ENCODE data around the gene SEMA5B. TPM values are rescaled to one million over a fixed set of nuclear protein-coding genes. Genes with fewer than 3 reads are reported as not detected.

SEMA5B gene
- polyA plus RNA-seq, 1 of the 3 experiments (the other 2 are of a cell fraction), result 0.43 TPM

DNA sequence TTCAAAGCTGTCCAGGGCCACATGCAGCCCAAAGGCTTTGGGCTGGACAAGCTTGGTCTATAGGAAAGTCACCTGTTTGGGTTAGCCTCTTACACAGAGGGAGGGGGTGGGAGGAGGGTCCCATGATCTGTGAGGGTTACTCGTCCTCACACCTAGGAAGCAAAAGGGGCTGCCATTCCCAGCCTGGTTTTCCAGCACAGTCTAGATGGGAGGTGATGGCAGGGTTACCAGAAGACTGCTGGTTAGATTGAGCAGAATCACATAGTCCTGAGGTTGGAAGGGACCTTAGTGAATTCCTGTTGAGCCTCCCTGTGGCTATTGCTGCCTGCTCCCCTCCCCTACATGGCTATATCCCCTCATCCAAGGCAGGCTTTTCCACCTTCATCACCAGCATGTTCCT is 101.8 kb downstream of the SEMA5B start:
- 33% methylated on average over 1 of the region's 1 CpG for WGBS (ENCODE audit: low lambda C conversion rate)
- Histone ChIP-seq H3K27ac (ENCODE audit: low read depth in 2 of 2, low read length in 1 of 2) (no peak overlapping the region), H3K4me2 (no peak overlapping the region), H3K9me3 (no peaks in the 10 kb centered on the region), H3K9ac (no peak overlapping the region), H3F3A (replicated peaks; ENCODE audit: insufficient read depth) (no peaks in the 10 kb centered on the region), H3K27me3 (ENCODE audit: insufficient read depth) (no peaks in the 10 kb centered on the region; the same call in 1 of the 2 replicates), H2AFZ (ENCODE audit: low read depth) (no peak overlapping the region), H3K4me1 (ENCODE audit: control insufficient read depth in 1 of 2, insufficient read depth in 2 of 2, low read depth in 1 of 2, low read length in 1 of 2) (peaks cover 0 to 23% of the 10 kb centered on the region in 2 experiments; a peak in 1 of 4 replicates), H4K20me1 (ENCODE audit: insufficient read depth) (no peaks in the 10 kb centered on the region), H3K36me3 (replicated peaks in 1 of 2; ENCODE audit: control insufficient read depth in 1 of 2, insufficient read depth in 2 of 2, low read length in 1 of 2) (no peaks in the 10 kb centered on the region), H3K9me2 (no peaks in the 10 kb centered on the region), H3K79me2 (ENCODE audit: insufficient read depth) (no peaks in the 10 kb centered on the region), H3K4me3 (ENCODE audit: low read depth in 2 of 2, low read length in 1 of 2) (no peak overlapping the region)
- TF ChIP-seq FOXM1 (IDR thresholded peaks at IDR 0.05; ENCODE audit: low read depth) (no peak), POLR2AphosphoS5 (IDR thresholded peaks at IDR 0.05; ENCODE audit: low read depth, low read length) (no peak), SMC3 (IDR thresholded peaks at IDR 0.05; ENCODE audit: low read depth, low read length) (no peak), YY1 (IDR thresholded peaks at IDR 0.05; ENCODE audit: low read depth) (no peak), CHD2 (IDR thresholded peaks at IDR 0.05; ENCODE audit: low read length, partially characterized antibody) (no peak)
- TF ChIP-seq, protein P1, sequence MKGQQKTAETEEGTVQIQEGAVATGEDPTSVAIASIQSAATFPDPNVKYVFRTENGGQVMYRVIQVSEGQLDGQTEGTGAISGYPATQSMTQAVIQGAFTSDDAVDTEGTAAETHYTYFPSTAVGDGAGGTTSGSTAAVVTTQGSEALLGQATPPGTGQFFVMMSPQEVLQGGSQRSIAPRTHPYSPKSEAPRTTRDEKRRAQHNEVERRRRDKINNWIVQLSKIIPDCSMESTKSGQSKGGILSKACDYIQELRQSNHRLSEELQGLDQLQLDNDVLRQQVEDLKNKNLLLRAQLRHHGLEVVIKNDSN (IDR thresholded peaks at IDR 0.05; ENCODE audit: borderline replicate concordance, low read depth), result no peak
- TF ChIP-seq, protein P2, sequence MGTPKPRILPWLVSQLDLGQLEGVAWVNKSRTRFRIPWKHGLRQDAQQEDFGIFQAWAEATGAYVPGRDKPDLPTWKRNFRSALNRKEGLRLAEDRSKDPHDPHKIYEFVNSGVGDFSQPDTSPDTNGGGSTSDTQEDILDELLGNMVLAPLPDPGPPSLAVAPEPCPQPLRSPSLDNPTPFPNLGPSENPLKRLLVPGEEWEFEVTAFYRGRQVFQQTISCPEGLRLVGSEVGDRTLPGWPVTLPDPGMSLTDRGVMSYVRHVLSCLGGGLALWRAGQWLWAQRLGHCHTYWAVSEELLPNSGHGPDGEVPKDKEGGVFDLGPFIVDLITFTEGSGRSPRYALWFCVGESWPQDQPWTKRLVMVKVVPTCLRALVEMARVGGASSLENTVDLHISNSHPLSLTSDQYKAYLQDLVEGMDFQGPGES (IDR thresholded peaks at IDR 0.05; ENCODE audit: low read depth, low read length), result no peak
- ChIA-PET CTCF (interaction anchor here (0.8 kb wide), 1 partner anchor 17 kb away, joined by 3 read pairs; no protein-coding TSS in a partner anchor), POLR2A (no interaction called here)
- DNase-seq, result no peak

DNA sequence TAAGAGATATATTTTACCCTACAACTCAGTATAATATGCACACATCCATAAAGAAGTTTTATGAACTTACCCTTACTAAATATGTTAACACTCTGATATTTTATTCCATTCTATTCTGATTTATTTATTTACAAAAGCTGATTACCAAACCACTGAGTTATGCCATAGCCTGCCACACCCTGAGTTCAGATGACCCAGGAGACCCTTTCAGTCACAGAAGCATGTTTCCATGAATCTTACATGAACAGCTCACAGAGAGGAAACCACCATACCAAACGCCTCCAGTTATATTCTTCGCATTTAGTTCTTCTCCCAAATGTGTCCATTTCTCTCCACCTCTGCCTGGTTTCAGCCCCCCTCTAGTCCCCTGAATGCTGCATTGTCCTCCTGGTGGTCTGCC is 103.5 kb downstream of the SEMA5B start:
- Histone ChIP-seq H3K36me3 (replicated peaks in 1 of 2; ENCODE audit: control insufficient read depth in 1 of 2, insufficient read depth in 2 of 2, low read length in 1 of 2) (no peaks in the 10 kb centered on the region), H3K9ac (no peak overlapping the region), H3K4me3 (ENCODE audit: low read depth in 2 of 2, low read length in 1 of 2) (no peak overlapping the region), H3F3A (replicated peaks; ENCODE audit: insufficient read depth) (no peaks in the 10 kb centered on the region), H3K9me2 (no peaks in the 10 kb centered on the region), H3K4me2 (no peak overlapping the region), H3K27ac (ENCODE audit: low read depth in 2 of 2, low read length in 1 of 2) (no peak overlapping the region), H3K9me3 (no peaks in the 10 kb centered on the region), H3K27me3 (ENCODE audit: insufficient read depth) (no peaks in the 10 kb centered on the region; the same call in 1 of the 2 replicates), H2AFZ (ENCODE audit: low read depth) (no peak overlapping the region), H4K20me1 (ENCODE audit: insufficient read depth) (no peaks in the 10 kb centered on the region), H3K79me2 (ENCODE audit: insufficient read depth) (no peaks in the 10 kb centered on the region), H3K4me1 (ENCODE audit: control insufficient read depth in 1 of 2, insufficient read depth in 2 of 2, low read depth in 1 of 2, low read length in 1 of 2) (peaks cover 0 to 6% of the 10 kb centered on the region in 2 experiments; a peak in 1 of 4 replicates)
- 84% methylated on average over 2 of the region's 2 CpGs for WGBS (ENCODE audit: low lambda C conversion rate)
- POLR2A ChIA-PET, result no interaction called here
- TF ChIP-seq, protein P3, sequence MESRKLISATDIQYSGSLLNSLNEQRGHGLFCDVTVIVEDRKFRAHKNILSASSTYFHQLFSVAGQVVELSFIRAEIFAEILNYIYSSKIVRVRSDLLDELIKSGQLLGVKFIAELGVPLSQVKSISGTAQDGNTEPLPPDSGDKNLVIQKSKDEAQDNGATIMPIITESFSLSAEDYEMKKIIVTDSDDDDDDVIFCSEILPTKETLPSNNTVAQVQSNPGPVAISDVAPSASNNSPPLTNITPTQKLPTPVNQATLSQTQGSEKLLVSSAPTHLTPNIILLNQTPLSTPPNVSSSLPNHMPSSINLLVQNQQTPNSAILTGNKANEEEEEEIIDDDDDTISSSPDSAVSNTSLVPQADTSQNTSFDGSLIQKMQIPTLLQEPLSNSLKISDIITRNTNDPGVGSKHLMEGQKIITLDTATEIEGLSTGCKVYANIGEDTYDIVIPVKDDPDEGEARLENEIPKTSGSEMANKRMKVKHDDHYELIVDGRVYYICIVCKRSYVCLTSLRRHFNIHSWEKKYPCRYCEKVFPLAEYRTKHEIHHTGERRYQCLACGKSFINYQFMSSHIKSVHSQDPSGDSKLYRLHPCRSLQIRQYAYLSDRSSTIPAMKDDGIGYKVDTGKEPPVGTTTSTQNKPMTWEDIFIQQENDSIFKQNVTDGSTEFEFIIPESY (IDR thresholded peaks at IDR 0.05; ENCODE audit: borderline replicate concordance, low read depth), result no peak
- TF ChIP-seq FOXJ3 (CRISPR knock-in tag; IDR thresholded peaks at IDR 0.05) (no peak), POLR2AphosphoS5 (IDR thresholded peaks at IDR 0.05; ENCODE audit: low read depth, low read length) (no peak), JUND (IDR thresholded peaks at IDR 0.05) (no peak), SIN3A (IDR thresholded peaks at IDR 0.05; ENCODE audit: borderline replicate concordance, low read depth, low read length) (no peak), FOXM1 (IDR thresholded peaks at IDR 0.05; ENCODE audit: low read depth) (no peak), TCF12 (IDR thresholded peaks at IDR 0.05) (no peak), RXRA (IDR thresholded peaks at IDR 0.05; ENCODE audit: borderline replicate concordance, low read depth) (no peak)
- TF ChIP-seq, protein P4, sequence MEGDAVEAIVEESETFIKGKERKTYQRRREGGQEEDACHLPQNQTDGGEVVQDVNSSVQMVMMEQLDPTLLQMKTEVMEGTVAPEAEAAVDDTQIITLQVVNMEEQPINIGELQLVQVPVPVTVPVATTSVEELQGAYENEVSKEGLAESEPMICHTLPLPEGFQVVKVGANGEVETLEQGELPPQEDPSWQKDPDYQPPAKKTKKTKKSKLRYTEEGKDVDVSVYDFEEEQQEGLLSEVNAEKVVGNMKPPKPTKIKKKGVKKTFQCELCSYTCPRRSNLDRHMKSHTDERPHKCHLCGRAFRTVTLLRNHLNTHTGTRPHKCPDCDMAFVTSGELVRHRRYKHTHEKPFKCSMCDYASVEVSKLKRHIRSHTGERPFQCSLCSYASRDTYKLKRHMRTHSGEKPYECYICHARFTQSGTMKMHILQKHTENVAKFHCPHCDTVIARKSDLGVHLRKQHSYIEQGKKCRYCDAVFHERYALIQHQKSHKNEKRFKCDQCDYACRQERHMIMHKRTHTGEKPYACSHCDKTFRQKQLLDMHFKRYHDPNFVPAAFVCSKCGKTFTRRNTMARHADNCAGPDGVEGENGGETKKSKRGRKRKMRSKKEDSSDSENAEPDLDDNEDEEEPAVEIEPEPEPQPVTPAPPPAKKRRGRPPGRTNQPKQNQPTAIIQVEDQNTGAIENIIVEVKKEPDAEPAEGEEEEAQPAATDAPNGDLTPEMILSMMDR (IDR thresholded peaks at IDR 0.05), result no peak
- TF ChIP-seq, protein P5, sequence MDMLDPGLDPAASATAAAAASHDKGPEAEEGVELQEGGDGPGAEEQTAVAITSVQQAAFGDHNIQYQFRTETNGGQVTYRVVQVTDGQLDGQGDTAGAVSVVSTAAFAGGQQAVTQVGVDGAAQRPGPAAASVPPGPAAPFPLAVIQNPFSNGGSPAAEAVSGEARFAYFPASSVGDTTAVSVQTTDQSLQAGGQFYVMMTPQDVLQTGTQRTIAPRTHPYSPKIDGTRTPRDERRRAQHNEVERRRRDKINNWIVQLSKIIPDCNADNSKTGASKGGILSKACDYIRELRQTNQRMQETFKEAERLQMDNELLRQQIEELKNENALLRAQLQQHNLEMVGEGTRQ (IDR thresholded peaks at IDR 0.05; ENCODE audit: borderline replicate concordance, low read depth, low read length), result no peak
- CTCF ChIA-PET, result no interaction called here
- DNase-seq, result no peak
